K562 (cell line): ENCODE data around the gene NTRK1. TPM values are rescaled to one million over a fixed set of nuclear protein-coding genes. Genes with fewer than 3 reads are reported as not detected.

Source experiments
- NFE2L1 ChIP-seq: fragments of 450-650 bp; IDR thresholded peaks from 2 replicates; pipeline ENCODE4 v1.6.1; 2016; ENCODE audit warnings: missing genetic modification characterization, low read depth, mild to moderate bottlenecking, missing compliant biosample characterization, moderate library complexity, borderline replicate concordance
- RBFOX2 ChIP-seq: fragments of 200-400 bp; formaldehyde crosslinking; IDR thresholded peaks from 2 replicates; pipeline ENCODE4 v1.6.1; 2017; ENCODE audit warnings: low read depth, mild to moderate bottlenecking, low read length, moderate library complexity
- polyA plus RNA-seq, 8 experiments: library from polyadenylated mRNA; depleted of rRNA in 4 of 8; stranded (reverse) in 5 of 8; unstranded in 3 of 8; fragments of >200 nt; fragmentation: Nextera tagmentation in 2 of 8; fragmentation: Illumina TruSeq in 1 of 8; extraction: Ambion mirVana in 2 of 8; extraction: Trizol in 1 of 8; gene quantifications; 2 replicates each; pipeline versions ENCODE4 v1.2.1 to v1.2.3, GENCODE V29; 2011 to 2014; ENCODE audit warnings: inconsistent platforms in 1 of 8, missing spikeins in 1 of 8
- total RNA-seq, 7 experiments: library from RNA; depleted of rRNA in 6 of 7; stranded (reverse); fragments of >200 nt in 6 of 7; fragmentation: Illumina TruSeq in 2 of 7; extraction: Trizol in 2 of 7; gene quantifications; 2 replicates each; pipeline versions ENCODE4 v1.2.1 to v1.2.3, GENCODE V29; 2011 to 2021; ENCODE audit warnings: low replicate concordance in 1 of 7
- TF ChIP-seq, protein P1 (sequence below): IDR thresholded peaks from 2 replicates; pipeline ENCODE4 v1.6.1; 2011; ENCODE audit warnings: borderline replicate concordance, low read depth, mild to moderate bottlenecking, moderate library complexity, low read length; ENCODE audit not compliant: insufficient read depth, poor library complexity, severe bottlenecking
- TF ChIP-seq, protein P2 (sequence below): sonication (generic); formaldehyde crosslinking; IDR thresholded peaks from 2 replicates; pipeline ENCODE4 v1.9.0; 2022; ENCODE audit warnings: mild to moderate bottlenecking, missing genetic modification reagents
- TF ChIP-seq, protein P3 (sequence below): fragments of 450-650 bp; formaldehyde crosslinking; IDR thresholded peaks from 2 replicates; pipeline ENCODE4 v1.4.0; 2022; ENCODE audit warnings: missing genetic modification characterization
- TF ChIP-seq, protein P4 (sequence below): fragments of 450-650 bp; formaldehyde crosslinking; IDR thresholded peaks from 2 replicates; pipeline ENCODE4 v1.4.0; 2020; ENCODE audit warnings: mild to moderate bottlenecking, moderate library complexity

Gene NTRK1
- total and polyA plus RNA-seq, 9 of the 15 experiments (the other 6 are each of a cell fraction or from before 2014, with no cell fraction given) = 0.46 to 30.0 (median 7.9) TPM

DNA sequence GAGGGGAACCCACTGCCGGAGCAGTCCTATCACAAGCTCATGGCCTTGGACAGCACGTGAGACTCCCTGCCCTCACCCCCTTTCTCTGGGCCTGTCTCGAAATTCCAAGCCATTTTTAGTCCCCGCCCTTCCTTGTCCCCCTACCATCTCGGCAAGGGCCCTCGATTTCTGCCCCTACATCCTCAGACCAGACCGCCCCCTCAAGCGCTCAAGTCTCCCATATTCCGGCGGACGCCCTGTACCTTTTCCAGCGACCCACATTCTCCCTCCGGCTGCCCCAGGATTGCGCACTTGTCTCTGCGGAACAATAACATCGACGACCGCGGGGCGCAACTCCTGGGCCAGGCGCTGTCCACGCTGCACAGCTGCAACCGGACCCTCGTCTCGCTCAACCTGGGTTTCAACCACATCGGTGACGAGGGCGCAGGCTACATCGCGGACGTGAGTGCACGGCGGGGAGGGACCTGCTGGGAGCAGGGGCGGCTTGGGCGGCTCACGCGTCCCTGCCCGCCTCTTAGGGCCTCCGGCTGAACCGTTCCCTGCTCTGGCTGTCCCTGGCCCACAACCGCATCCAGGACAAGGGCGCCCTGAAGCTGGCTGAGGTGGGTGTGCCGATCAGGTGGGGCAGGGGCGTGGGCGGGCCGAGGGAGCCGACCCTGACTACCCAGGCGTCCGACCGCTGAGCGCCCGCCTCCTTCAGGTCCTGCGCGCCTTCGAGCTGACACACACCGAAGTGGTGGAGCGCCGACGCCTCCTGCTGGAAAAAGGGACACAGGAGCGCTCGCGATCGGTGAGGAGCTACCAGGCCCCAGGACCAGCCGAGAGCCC is 66.8 kb downstream of the NTRK1 start (continued):
- TF ChIP-seq, protein P1, sequence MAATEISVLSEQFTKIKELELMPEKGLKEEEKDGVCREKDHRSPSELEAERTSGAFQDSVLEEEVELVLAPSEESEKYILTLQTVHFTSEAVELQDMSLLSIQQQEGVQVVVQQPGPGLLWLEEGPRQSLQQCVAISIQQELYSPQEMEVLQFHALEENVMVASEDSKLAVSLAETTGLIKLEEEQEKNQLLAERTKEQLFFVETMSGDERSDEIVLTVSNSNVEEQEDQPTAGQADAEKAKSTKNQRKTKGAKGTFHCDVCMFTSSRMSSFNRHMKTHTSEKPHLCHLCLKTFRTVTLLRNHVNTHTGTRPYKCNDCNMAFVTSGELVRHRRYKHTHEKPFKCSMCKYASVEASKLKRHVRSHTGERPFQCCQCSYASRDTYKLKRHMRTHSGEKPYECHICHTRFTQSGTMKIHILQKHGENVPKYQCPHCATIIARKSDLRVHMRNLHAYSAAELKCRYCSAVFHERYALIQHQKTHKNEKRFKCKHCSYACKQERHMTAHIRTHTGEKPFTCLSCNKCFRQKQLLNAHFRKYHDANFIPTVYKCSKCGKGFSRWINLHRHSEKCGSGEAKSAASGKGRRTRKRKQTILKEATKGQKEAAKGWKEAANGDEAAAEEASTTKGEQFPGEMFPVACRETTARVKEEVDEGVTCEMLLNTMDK = peak; percentile 24
- peak; percentile 50 for TF ChIP-seq RBFOX2
- TF ChIP-seq, protein P2, sequence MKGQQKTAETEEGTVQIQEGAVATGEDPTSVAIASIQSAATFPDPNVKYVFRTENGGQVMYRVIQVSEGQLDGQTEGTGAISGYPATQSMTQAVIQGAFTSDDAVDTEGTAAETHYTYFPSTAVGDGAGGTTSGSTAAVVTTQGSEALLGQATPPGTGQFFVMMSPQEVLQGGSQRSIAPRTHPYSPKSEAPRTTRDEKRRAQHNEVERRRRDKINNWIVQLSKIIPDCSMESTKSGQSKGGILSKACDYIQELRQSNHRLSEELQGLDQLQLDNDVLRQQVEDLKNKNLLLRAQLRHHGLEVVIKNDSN (CRISPR knock-in tag) = no peak
- TF ChIP-seq NFE2L1 (tag) = no peak
- TF ChIP-seq, protein P3, sequence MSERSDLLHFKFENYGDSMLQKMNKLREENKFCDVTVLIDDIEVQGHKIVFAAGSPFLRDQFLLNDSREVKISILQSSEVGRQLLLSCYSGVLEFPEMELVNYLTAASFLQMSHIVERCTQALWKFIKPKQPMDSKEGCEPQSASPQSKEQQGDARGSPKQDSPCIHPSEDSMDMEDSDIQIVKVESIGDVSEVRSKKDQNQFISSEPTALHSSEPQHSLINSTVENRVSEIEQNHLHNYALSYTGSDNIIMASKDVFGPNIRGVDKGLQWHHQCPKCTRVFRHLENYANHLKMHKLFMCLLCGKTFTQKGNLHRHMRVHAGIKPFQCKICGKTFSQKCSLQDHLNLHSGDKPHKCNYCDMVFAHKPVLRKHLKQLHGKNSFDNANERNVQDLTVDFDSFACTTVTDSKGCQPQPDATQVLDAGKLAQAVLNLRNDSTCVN = no peak
- TF ChIP-seq, protein P4, sequence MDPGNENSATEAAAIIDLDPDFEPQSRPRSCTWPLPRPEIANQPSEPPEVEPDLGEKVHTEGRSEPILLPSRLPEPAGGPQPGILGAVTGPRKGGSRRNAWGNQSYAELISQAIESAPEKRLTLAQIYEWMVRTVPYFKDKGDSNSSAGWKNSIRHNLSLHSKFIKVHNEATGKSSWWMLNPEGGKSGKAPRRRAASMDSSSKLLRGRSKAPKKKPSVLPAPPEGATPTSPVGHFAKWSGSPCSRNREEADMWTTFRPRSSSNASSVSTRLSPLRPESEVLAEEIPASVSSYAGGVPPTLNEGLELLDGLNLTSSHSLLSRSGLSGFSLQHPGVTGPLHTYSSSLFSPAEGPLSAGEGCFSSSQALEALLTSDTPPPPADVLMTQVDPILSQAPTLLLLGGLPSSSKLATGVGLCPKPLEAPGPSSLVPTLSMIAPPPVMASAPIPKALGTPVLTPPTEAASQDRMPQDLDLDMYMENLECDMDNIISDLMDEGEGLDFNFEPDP (CRISPR knock-in tag) = no peak
